Upper lobe of left lung (tissue), 6 donors: Measurements from ENCODE around the gene RGS7BP. TPM values are rescaled to one million over a fixed set of nuclear protein-coding genes. Genes with fewer than 3 reads are reported as not detected.
A peak's percentile ranks its signal among the peaks of the same experiment; 100 is the strongest.

Source experiments
- ATAC-seq, 2 donors: fragments of 200-7000 bp; cut with Tn5 transposase; one replicate each; pipeline ENCODE4 v1.9.1; 2022; ENCODE audit warnings: mild to moderate bottlenecking in 2 of 2, moderate library complexity in 2 of 2; ENCODE audit not compliant: low FRiP score in 2 of 2
- DNase-seq, 2 donors: peaks; one replicate each; pipeline ENCODE4 v3.0.0-alpha.2; 2019 to 2020
- H3K27ac ChIP-seq, 4 donors: fragments of 200-600 bp; sonication (generic); one replicate each; pipeline ENCODE4 v1.5.1; 2016 to 2019
- H3K27me3 ChIP-seq, 4 donors: fragments of 200-600 bp; sonication (generic); one replicate each; pipeline ENCODE4 v1.5.1; 2017 to 2019
- H3K36me3 ChIP-seq, 4 donors: fragments of 200-600 bp; sonication (generic); one replicate each; pipeline ENCODE4 v1.5.1; 2016 to 2019
- H3K4me1 ChIP-seq, 4 donors: fragments of 200-600 bp; sonication (generic); one replicate each; pipeline ENCODE4 v1.5.1; 2018 to 2019
- H3K4me3 ChIP-seq, 4 donors: fragments of 200-600 bp; sonication (generic); one replicate each; pipeline ENCODE4 v1.5.1; 2017 to 2019; ENCODE audit warnings: mild to moderate bottlenecking in 2 of 4, moderate library complexity in 1 of 4
- H3K9me3 ChIP-seq, 4 donors: fragments of 200-600 bp; sonication (generic); one replicate each; pipeline ENCODE4 v1.5.1; 2018 to 2019
- CTCF ChIP-seq, 6 experiments: fragments of 450-650 bp in 4 of 6; fragments of 200-600 bp in 2 of 6; sonication (generic) in 2 of 6; IDR thresholded peaks; one replicate each; pipeline ENCODE4 v1.5.1; 2016 to 2019; ENCODE audit warnings: antibody characterized with exemption in 6 of 6
- EP300 ChIP-seq, 4 donors: sonication (generic); formaldehyde crosslinking; IDR thresholded peaks; one replicate each; pipeline ENCODE4 v1.5.1; 2017; ENCODE audit warnings: antibody characterized with exemption in 4 of 4, control low read depth in 2 of 4
- POLR2A ChIP-seq, 4 donors: fragments of 450-650 bp; IDR thresholded peaks; one replicate each; pipeline ENCODE4 v1.5.1; 2016 to 2017; ENCODE audit warnings: antibody characterized with exemption in 4 of 4, mild to moderate bottlenecking in 2 of 4
- POLR2AphosphoS5 ChIP-seq, 2 donors: sonication (generic); formaldehyde crosslinking; IDR thresholded peaks; one replicate each; pipeline ENCODE4 v1.5.1; 2017; ENCODE audit warnings: antibody characterized with exemption in 2 of 2
- WGBS, 2 donors: methylation state at CpG; one replicate each; pipeline ENCODE4 v1.1.5; 2017 to 2018; 5-methylcytosine and 5-hydroxymethylcytosine counted together
- total RNA-seq, 6 donors: library from RNA; depleted of rRNA in 4 of 6; stranded (reverse); fragments of >200 nt in 4 of 6; gene quantifications; one replicate each; pipeline versions ENCODE4 v1.1.0 to v1.2.1, GENCODE V29; 2016 to 2021
- donor health status: DM: no; HTN: no; CAD: no; lungs with moderate emphysema.
- donor health status: DM: no; HTN: yes; CAD: no; lungs with severe emphysema.

RGS7BP gene
- total RNA-seq, 6 donors from 2014 or later: 1.5 to 3.7 (median 1.8) TPM; not detected in 1

GRCh38 chr5:64612344-64612961, 106.6 kb downstream of the RGS7BP start:
- DNase-seq (peak in 1 of 2 donors; percentile 28), ATAC-seq (peak in 1 of 2 donors; percentile 73)
- Histone ChIP-seq H3K9me3 (no peaks in the 10 kb centered on the region), H3K36me3 (no peaks in the 10 kb centered on the region), H3K4me1 (peaks cover 0 to 6% (median 0%) of the 10 kb centered on the region in 4 donors), H3K4me3 (no peak overlapping the region), H3K27me3 (no peaks in the 10 kb centered on the region), H3K27ac (no peak overlapping the region)
- WGBS, 2 donors: 21% methylated on average over 5 of the region's 5 CpGs
- TF ChIP-seq EP300 (IDR thresholded peaks at IDR 0.05) (no peak), POLR2A (IDR thresholded peaks at IDR 0.05) (no peak), CTCF (IDR thresholded peaks at IDR 0.05) (peak; percentile 28 to 65 (median 52)), POLR2AphosphoS5 (IDR thresholded peaks at IDR 0.05) (no peak)

- no peaks in the 10 kb centered on the region for H3K36me3 ChIP-seq
- ATAC-seq (no peak), DNase-seq (no peak)
- no peak overlapping the region for H3K4me3 ChIP-seq
- no peak overlapping the region for H3K27ac ChIP-seq
- TF ChIP-seq CTCF (IDR thresholded peaks at IDR 0.05): no peak
- TF ChIP-seq EP300 (IDR thresholded peaks at IDR 0.05): no peak
- TF ChIP-seq POLR2AphosphoS5 (IDR thresholded peaks at IDR 0.05): no peak
- no peak for TF ChIP-seq POLR2A (IDR thresholded peaks at IDR 0.05)
- H3K27me3 ChIP-seq: no peaks in the 10 kb centered on the region
- 61 to 69% methylated on average over 3 of the region's 3 CpGs for WGBS, 2 donors
- H3K9me3 ChIP-seq: no peaks in the 10 kb centered on the region
- H3K4me1 ChIP-seq: peaks cover 0 to 6% (median 0%) of the 10 kb centered on the region in 4 donors
These were observed 110.1 kb downstream of the RGS7BP start for GRCh38 chr5:64615895-64616294.

GRCh38 chr5:64619609-64620008, 113.8 kb downstream of the RGS7BP start:
- no peaks in the 10 kb centered on the region for H3K36me3 ChIP-seq
- H3K4me1 ChIP-seq: no peaks in the 10 kb centered on the region
- DNase-seq (no peak), ATAC-seq (no peak)
- no peak overlapping the region for H3K4me3 ChIP-seq
- no peaks in the 10 kb centered on the region for H3K9me3 ChIP-seq
- WGBS, 2 donors: 87 to 90% methylated on average over 3 of the region's 3 CpGs
- no peaks in the 10 kb centered on the region for H3K27me3 ChIP-seq
- no peak overlapping the region for H3K27ac ChIP-seq
- TF ChIP-seq EP300 (IDR thresholded peaks at IDR 0.05): no peak
- no peak for TF ChIP-seq CTCF (IDR thresholded peaks at IDR 0.05)

GRCh38 chr5:64622991-64623390, 117.2 kb downstream of the RGS7BP start:
- ATAC-seq (no peak), DNase-seq (no peak)
- H3K27ac ChIP-seq: no peak overlapping the region
- no peak overlapping the region for H3K4me3 ChIP-seq
- 64 to 82% methylated on average over 2 of the region's 2 CpGs for WGBS, 2 donors
- no peaks in the 10 kb centered on the region for H3K4me1 ChIP-seq
- no peaks in the 10 kb centered on the region for H3K27me3 ChIP-seq
- no peaks in the 10 kb centered on the region for H3K9me3 ChIP-seq
- no peaks in the 10 kb centered on the region for H3K36me3 ChIP-seq
- no peak for TF ChIP-seq CTCF (IDR thresholded peaks at IDR 0.05)
- TF ChIP-seq EP300 (IDR thresholded peaks at IDR 0.05): no peak
- TF ChIP-seq POLR2AphosphoS5 (IDR thresholded peaks at IDR 0.05): no peak
- TF ChIP-seq POLR2A (IDR thresholded peaks at IDR 0.05): no peak

GRCh38 chr5:64625678-64626077, 119.9 kb downstream of the RGS7BP start:
- no peak overlapping the region for H3K27ac ChIP-seq
- H3K9me3 ChIP-seq: no peaks in the 10 kb centered on the region
- H3K4me1 ChIP-seq: no peaks in the 10 kb centered on the region
- DNase-seq (no peak), ATAC-seq (no peak)
- no peaks in the 10 kb centered on the region for H3K36me3 ChIP-seq
- WGBS, 2 donors: 73 to 78% methylated on average over 1 of the region's 1 CpG
- H3K4me3 ChIP-seq: no peak overlapping the region
- TF ChIP-seq CTCF (IDR thresholded peaks at IDR 0.05) (no peak), POLR2AphosphoS5 (IDR thresholded peaks at IDR 0.05) (no peak), POLR2A (IDR thresholded peaks at IDR 0.05) (no peak)
- H3K27me3 ChIP-seq: no peaks in the 10 kb centered on the region
